GM19463 (cell line): ENCODE measurements around the gene FGFR3.

Source experiments
- ATAC-seq: cut with Tn5 transposase; IDR thresholded peaks from one replicate; pipeline ENCODE4 v1.9.1; 2021; ENCODE audit warnings: mild to moderate bottlenecking, moderate library complexity; ENCODE audit not compliant: unreplicated experiment

FGFR3 gene

DNA sequence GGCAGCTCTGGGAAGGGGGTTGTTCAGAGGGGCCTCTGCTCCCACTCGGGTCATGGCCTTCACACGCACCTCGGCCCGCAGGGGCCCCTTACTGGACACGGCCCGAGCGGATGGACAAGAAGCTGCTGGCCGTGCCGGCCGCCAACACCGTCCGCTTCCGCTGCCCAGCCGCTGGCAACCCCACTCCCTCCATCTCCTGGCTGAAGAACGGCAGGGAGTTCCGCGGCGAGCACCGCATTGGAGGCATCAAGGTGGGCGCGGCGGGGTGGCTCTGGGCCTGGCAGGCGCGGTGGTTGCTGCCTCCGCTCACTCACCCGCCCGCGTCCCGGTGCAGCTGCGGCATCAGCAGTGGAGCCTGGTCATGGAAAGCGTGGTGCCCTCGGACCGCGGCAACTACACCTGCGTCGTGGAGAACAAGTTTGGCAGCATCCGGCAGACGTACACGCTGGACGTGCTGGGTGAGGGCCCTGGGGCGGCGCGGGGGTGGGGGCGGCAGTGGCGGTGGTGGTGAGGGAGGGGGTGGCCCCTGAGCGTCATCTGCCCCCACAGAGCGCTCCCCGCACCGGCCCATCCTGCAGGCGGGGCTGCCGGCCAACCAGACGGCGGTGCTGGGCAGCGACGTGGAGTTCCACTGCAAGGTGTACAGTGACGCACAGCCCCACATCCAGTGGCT, 8.3 kb downstream of the FGFR3 start:
- no peak for ATAC-seq

DNA sequence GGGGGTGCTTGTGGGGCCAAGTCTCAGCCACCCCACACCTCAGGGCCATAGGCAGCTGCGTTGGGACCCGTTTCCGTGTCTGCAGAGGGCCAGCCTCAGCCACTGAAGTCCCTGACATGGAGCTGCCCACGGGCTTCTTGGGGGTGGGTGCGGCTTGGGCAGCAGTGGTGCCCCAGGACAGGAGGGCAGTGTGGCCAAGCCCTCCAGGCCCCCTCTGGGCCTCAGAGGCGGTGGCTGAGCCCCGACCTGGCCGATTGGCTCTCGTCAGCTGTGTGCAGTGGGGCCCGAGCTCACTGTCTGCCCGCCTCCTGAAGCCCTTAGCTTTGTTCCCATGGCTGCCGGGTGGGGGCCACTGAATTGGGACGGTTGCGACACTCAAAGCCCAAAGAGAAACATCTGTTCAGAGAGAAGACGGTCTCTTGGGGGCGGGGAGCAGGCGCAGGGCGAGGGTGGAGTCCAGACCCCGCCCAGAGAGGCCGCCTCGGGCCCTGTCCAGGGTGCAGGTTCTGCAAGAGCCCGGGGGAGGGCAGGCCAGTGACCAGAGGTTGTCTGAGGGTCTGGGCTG, 9.1 kb downstream of the FGFR3 start:
- ATAC-seq = no peak

DNA sequence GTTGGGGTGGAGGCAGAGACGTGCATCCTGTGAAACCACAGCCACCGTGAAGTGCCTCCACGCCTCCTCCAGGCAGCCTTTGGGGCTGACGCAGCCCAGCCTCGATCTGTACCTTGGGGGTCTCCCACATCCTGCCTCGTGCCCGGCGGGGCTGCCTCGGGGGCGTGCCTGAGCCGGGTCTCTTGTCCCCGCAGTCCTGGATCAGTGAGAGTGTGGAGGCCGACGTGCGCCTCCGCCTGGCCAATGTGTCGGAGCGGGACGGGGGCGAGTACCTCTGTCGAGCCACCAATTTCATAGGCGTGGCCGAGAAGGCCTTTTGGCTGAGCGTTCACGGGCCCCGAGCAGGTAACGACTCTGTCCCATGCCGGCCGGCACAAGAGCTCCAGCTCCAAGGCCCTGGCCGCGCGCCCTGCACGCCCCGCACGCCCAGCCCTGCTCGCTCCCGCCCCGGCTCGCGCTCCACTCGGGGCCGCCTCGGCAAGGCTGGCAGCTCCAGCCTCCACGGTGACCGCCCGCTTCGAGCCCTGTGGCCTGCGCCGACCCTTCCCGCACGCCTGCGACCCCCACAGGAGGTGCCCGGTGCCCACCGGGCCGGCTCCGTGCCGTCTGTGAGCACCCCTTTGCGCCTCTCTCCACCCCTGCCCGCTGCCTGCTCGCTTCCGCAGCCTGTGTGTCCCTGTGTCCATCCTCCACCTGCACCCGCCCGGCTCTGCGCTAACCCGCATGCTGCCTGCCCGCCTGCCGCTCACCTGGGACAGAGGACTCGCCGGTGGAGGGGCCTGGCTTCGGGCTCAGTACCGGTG, 9.8 kb downstream of the FGFR3 start:
- no peak for ATAC-seq

DNA sequence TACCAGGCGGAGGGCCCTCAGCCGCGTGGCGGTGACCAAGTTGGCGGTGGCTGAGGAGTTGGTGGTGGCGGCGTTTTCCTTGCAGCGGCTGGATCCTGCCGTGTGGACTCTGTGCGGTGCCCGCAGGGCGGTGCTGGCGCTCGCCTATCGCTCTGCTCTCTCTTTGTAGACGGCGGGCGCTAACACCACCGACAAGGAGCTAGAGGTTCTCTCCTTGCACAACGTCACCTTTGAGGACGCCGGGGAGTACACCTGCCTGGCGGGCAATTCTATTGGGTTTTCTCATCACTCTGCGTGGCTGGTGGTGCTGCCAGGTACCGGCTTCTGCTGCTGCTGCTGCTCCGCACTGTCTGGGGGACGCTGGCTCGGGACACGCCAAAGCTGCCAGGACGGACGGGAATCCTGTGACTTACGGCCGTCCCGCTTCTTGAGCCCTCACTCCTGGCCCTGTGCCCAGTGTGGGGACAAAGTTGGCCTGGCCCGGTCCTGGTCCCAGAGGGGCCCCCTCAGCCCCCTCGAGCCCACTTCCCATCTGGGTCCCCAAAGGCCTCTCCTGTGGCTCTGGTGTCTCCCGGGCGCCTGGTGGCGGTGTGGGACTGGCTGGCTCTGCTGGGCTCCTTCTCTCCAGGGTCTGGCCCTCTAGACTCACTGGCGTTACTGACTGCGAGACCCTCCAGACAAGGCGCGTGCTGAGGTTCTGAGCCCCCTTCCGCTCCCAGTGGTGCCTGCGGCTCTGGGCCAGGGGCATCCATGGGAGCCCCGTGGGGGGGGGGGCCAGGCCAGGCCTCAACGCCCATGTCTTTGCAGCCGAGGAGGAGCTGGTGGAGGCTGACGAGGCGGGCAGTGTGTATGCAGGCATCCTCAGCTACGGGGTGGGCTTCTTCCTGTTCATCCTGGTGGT, 10.7 kb downstream of the FGFR3 start:
- no peak for ATAC-seq

DNA sequence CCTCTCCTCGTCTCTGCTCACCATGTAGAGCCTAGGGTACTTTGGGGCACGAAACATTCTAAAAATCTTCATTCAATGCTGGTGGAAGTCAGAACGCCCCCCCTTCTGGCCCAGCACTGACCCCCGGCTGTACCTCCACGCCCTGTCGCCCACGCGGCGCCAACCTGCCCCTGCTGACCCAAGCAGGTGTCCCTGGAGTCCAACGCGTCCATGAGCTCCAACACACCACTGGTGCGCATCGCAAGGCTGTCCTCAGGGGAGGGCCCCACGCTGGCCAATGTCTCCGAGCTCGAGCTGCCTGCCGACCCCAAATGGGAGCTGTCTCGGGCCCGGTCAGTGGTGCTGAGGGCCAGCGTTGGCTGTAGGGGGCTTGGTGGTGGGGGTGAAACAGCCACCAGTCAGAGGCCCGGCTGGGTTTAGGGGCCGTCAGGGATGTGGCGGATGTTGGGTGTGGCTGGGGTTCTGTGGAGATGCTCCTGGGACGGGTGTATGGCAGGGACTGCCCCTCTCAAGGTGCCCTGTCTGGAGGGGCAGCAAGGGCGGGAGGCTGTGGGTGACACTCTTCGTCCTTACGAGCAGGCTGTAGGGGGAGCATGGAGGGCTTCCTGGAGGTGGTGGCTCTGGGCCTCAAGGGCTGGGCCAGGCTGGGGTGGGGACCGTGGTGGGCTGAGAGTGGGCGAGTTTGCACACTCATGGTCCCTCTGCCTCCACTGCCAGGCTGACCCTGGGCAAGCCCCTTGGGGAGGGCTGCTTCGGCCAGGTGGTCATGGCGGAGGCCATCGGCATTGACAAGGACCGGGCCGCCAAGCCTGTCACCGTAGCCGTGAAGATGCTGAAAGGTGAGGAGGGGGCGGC, 11.8 kb downstream of the FGFR3 start:
- no peak for ATAC-seq

DNA sequence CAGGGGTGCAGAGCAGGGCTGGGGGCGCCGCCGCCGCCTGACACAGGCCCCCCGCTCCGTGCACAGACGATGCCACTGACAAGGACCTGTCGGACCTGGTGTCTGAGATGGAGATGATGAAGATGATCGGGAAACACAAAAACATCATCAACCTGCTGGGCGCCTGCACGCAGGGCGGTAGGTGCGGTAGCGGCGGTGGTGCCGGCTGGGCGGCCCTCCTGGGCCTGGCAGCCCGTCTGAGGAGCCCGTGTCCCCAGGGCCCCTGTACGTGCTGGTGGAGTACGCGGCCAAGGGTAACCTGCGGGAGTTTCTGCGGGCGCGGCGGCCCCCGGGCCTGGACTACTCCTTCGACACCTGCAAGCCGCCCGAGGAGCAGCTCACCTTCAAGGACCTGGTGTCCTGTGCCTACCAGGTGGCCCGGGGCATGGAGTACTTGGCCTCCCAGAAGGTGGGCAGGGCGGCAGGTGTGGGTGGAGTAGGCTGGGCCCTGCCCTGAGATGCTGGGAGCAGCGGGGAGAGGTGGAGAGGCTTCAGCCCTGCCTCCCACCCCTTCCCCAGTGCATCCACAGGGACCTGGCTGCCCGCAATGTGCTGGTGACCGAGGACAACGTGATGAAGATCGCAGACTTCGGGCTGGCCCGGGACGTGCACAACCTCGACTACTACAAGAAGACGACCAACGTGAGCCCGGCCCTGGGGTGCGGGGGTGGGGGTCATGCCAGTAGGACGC, 12.6 kb downstream of the FGFR3 start:
- no peak for ATAC-seq

DNA sequence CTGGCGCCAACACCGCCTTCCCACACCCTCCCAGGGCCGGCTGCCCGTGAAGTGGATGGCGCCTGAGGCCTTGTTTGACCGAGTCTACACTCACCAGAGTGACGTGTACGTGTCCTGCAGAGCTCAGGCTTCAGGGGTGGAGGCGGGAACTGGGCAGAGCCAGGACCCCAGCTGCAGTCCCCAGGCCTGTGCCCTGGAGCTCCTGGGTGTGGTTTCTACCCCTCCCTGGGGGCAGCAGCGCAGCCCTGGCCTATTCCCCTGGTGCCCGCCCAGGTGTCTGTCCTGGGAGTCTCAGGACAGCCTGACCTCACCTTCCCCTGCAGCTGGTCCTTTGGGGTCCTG, 13.1 kb downstream of the FGFR3 start:
- no peak for ATAC-seq

DNA sequence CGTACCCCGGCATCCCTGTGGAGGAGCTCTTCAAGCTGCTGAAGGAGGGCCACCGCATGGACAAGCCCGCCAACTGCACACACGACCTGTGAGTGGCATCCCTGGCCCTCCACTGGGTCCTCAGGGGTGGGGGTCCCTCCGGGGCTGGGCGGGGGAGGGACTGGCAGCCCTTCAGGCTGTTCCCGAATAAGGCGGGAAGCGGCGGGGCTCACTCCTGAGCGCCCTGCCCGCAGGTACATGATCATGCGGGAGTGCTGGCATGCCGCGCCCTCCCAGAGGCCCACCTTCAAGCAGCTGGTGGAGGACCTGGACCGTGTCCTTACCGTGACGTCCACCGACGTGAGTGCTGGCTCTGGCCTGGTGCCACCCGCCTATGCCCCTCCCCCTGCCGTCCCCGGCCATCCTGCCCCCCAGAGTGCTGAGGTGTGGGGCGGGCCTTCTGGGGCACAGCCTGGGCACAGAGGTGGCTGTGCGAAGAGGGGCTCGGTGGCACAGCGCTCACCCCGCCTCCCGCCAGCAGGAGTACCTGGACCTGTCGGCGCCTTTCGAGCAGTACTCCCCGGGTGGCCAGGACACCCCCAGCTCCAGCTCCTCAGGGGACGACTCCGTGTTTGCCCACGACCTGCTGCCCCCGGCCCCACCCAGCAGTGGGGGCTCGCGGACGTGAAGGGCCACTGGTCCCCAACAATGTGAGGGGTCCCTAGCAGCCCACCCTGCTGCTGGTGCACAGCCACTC, 13.7 kb downstream of the FGFR3 start:
- no peak for ATAC-seq

DNA sequence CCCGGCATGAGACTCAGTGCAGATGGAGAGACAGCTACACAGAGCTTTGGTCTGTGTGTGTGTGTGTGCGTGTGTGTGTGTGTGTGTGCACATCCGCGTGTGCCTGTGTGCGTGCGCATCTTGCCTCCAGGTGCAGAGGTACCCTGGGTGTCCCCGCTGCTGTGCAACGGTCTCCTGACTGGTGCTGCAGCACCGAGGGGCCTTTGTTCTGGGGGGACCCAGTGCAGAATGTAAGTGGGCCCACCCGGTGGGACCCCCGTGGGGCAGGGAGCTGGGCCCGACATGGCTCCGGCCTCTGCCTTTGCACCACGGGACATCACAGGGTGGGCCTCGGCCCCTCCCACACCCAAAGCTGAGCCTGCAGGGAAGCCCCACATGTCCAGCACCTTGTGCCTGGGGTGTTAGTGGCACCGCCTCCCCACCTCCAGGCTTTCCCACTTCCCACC, 14.3 kb downstream of the FGFR3 start:
- ATAC-seq = no peak

DNA sequence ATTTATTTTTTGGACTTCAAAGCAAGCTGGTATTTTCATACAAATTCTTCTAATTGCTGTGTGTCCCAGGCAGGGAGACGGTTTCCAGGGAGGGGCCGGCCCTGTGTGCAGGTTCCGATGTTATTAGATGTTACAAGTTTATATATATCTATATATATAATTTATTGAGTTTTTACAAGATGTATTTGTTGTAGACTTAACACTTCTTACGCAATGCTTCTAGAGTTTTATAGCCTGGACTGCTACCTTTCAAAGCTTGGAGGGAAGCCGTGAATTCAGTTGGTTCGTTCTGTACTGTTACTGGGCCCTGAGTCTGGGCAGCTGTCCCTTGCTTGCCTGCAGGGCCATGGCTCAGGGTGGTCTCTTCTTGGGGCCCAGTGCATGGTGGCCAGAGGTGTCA, 15.3 kb downstream of the FGFR3 start:
- ATAC-seq = no peak

DNA sequence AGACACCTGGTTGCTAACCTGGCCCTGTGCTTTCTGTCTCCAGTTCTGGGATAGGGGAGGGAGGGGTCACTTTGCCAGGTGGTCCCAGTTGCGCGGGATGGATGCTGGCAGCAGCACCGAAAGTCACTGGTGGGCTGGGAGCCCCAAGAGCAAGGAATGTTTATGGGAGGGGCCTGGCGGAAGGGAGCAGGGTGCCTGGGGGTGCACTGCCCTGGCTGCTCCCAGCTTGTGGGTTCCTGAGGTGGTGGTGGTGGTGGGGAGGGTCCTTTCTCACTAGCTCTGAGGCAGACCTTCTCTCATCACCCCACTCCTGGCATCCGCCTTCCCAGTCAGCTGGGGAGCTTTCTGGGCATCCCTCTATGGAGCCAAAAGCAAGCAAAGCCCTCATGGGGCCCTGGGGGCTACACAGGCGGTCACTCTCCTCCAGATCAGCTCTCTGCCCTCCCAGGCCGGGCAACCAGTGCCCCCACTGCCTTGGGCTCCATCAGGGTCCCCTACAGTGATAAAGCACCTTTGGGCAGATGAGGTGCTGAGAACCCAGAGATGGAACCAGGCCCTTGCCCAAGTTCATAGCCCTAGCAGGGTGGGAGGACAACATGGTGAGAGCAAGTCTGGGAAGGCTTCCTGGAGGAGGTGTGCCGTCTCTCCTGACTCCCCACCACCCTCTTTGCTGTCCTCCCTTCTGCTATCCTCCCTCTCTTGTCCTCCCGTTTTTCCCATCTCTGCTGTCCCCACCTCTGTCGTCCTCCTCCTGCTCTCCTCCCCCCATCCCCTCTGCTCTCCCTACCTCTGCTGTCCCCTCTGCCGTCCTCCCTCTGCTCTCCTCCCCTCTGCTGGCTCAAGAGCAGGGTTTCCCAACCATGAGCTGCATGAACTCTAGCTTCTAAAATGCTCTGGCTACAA, 16.0 kb downstream of the FGFR3 start:
- no peak for ATAC-seq

DNA sequence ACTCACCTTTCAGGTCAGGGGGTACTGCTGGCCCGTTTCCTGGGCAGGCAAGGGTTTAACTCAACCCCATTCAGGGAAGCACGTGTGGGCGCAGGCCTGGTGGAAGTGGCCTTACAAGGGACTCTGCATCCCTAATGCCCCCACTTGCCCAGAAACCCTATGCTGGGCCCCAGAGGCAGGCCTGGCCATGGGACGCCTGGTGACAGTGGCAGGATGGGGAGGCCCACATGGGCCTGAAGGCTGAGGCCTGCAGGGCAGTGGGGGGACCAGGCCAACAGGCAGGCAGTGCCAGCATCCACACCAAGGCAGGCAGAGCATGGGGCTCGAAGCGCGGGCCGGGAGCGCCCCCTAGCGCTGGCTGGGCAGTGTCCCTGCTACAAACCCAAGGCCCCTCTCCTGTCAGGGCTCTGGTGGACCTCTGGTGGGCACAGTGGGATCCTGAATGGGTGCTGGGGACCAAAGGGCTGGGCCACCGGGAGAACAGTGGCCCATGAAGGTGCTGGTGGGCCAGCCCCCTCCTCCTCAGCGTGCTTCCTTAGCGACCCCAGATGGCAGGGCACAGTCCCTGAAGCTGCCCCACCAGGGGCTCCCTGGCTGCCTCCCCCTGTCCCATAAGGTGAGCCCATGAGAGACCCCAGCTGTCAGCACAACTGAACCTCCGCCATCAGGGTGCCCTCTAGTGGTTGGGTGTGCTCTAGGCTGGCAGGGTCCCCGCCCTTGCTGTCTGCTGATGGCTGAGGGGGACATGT, 16.8 kb downstream of the FGFR3 start:
- ATAC-seq = no peak

DNA sequence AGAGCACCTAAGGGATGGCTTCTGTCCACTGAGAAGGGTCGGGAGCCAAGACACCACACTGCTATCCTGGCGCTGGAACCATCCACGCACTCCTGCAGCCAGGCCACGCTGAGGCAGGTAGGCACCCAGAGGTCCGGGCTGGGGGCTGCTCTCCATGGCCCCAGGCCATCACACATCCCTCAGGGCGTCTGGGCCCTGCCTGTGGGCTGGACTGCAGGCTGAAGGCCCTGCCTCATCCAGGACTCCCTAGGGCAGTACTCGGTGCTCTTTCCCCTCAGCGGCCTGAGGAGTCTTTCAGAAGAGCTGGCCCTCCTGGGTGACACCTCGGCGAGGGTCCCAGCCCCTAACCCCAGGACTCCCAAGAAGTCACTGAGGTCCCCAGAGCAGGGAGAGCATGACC, 17.7 kb downstream of the FGFR3 start:
- no peak for ATAC-seq

DNA sequence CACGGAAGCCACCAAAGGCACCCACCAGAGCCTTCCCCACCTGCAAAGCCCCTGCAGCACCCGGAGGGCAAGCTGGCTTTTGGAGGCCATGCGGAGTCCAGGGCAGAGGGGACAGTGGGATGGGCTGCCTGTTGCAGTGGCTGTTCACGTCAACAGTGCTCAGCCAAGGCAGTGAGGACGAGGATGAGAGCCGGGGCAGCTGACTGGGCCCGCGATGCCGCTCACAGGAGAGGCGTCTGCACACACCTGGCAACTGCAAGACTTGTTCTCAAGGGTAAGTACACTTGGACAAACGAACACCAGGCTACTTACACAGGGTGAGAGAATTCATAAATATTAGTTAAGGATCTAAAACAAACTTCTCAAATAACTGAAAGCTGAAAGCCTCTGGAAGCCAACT, 19.6 kb downstream of the FGFR3 start:
- ATAC-seq = no peak

DNA sequence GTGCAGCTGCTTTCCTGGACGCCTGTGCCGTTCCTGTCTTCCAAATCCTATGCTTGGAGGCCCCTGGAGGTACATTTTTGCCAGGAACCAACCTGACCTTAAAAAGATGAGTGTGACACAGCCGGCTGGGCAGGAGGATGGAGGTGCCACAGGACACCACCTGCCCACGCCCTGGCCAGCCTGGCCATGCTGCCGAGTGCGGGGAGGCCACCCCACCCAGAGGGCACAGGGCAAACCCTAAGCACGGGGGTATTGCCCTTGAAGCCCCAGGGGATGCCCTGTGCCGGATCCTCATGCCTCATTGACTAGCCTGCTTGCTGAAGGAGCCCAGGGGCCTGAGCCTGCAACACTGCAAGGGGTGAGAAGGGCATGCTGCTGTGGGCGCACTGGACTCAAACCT, 20.1 kb downstream of the FGFR3 start:
- ATAC-seq = no peak

DNA sequence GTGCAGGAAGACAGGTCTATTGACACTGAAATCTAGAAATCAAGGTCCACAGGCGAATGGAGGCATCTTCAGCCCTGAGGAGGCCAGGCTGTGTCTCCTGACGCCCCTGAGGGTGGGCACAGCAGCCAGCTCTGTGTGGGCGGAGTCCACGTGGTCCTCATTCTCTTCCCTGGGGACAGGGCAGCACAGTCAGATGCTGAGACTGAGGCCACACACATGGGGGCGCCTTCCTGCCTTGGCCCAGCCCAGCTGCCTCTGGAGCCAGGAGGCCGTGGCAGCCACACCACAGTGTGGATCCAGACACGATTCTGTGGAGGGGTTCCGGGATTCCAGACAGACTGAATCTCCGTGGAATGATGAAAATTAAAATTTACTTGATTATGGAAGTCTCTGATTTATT, 20.8 kb downstream of the FGFR3 start:
- no peak for ATAC-seq

DNA sequence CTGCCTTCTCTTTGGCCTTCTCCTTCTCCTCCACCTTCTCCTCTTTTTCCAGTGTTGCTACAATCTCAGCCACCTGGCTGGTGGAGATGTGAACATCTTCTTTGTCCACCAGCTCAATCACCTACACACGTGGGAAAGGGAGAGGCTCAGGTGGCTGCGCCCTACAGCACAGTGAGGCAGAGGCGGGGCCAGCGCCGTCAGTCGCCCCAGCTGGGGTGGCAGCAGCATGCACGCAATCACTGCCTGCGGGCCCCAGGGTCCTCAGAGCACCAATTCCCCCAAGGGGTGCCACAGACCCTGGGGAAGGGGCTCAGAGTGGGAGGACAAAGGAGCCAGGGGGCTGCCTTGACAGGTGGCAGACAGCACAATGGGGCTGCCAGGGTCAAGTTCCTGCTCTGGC, 21.4 kb downstream of the FGFR3 start:
- ATAC-seq = no peak
